GM12878 (cell line): Measurements from ENCODE around the gene BCAT1.

Experiments
- EP300 ChIP-seq, 2 experiments: fragments of 150-350 bp in 1 of 2; IDR thresholded peaks; 2 replicates each; pipeline ENCODE4 v1.6.1; 2011 to 2012; ENCODE audit warnings: low read depth in 2 of 2, low read length in 2 of 2, borderline replicate concordance in 1 of 2, improper control_type of control experiment in 1 of 2, inconsistent platforms in 1 of 2; ENCODE audit not compliant: control insufficient read depth in 1 of 2
- EZH2 ChIP-seq: IDR thresholded peaks from 2 replicates; pipeline ENCODE4 v1.6.1; 2012; ENCODE audit warnings: low read depth, mild to moderate bottlenecking, control low read depth, inconsistent platforms, low read length, borderline replicate concordance; ENCODE audit not compliant: control insufficient read depth
- FOXM1 ChIP-seq: IDR thresholded peaks from 2 replicates; pipeline ENCODE4 v1.6.1; 2012; ENCODE audit warnings: low read depth, mild to moderate bottlenecking, inconsistent platforms, low read length, moderate library complexity
- MAX ChIP-seq: IDR thresholded peaks from 2 replicates; pipeline ENCODE4 v1.6.1; 2012; ENCODE audit warnings: low read depth, low read length, improper control_type of control experiment
- POLR2AphosphoS5 ChIP-seq: IDR thresholded peaks from 2 replicates; pipeline ENCODE4 v1.6.1; 2011; ENCODE audit warnings: mild to moderate bottlenecking, low read length, inconsistent platforms
- REST ChIP-seq: IDR thresholded peaks from 2 replicates; pipeline ENCODE4 v1.6.1; 2012; ENCODE audit warnings: mild to moderate bottlenecking, low read depth, low read length
- SIN3A ChIP-seq: IDR thresholded peaks from 2 replicates; pipeline ENCODE4 v1.6.1; 2012; ENCODE audit warnings: low read depth, low read length, improper control_type of control experiment
- TF ChIP-seq, protein P1 (sequence below), 3 experiments: IDR thresholded peaks in 2 of 3; conservative IDR thresholded peaks in 1 of 3; 2 replicates each; pipeline ENCODE4 v1.5.1; 2011; ENCODE audit warnings: low read depth in 3 of 3, low read length in 3 of 3, mild to moderate bottlenecking in 3 of 3, control low read depth in 2 of 3, moderate library complexity in 2 of 3, inconsistent platforms in 1 of 3, mixed read lengths in 1 of 3; ENCODE audit not compliant: control insufficient read depth in 2 of 3, insufficient read depth in 1 of 3; ENCODE audit errors: extremely low read depth in 1 of 3
- TF ChIP-seq, protein P2 (sequence below): fragments of 450-650 bp; formaldehyde crosslinking; IDR thresholded peaks from 2 replicates; pipeline ENCODE4 v1.4.0; 2022; ENCODE audit warnings: mild to moderate bottlenecking, moderate library complexity
- TF ChIP-seq, protein P3 (sequence below): IDR thresholded peaks from 2 replicates; pipeline ENCODE4 v1.6.1; 2012; ENCODE audit warnings: low read depth, low read length, improper control_type of control experiment

DNA sequence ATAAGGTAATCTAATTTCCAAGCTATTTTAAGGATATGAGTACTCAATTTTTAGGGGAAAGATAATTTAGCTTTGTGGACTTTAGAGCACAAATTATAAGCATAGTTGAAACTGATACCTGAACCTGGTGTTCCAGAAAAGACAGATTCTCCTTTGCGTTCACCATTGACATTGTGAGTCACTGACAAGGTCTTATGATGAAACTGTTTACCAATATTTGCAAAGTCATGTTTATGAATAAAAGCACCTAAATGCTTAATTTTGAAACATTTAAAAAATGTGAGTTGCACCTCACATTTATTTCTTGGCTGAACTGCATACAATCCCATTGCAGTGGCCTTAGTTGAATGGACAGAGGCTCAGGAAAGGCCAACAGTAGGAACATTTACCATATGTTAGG is 3.9 kb downstream of the BCAT1 start:
- no peak for TF ChIP-seq SIN3A
- no peak for TF ChIP-seq MAX
- no peak for TF ChIP-seq REST
- TF ChIP-seq FOXM1, result no peak
- TF ChIP-seq, protein P1, sequence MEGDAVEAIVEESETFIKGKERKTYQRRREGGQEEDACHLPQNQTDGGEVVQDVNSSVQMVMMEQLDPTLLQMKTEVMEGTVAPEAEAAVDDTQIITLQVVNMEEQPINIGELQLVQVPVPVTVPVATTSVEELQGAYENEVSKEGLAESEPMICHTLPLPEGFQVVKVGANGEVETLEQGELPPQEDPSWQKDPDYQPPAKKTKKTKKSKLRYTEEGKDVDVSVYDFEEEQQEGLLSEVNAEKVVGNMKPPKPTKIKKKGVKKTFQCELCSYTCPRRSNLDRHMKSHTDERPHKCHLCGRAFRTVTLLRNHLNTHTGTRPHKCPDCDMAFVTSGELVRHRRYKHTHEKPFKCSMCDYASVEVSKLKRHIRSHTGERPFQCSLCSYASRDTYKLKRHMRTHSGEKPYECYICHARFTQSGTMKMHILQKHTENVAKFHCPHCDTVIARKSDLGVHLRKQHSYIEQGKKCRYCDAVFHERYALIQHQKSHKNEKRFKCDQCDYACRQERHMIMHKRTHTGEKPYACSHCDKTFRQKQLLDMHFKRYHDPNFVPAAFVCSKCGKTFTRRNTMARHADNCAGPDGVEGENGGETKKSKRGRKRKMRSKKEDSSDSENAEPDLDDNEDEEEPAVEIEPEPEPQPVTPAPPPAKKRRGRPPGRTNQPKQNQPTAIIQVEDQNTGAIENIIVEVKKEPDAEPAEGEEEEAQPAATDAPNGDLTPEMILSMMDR (IDR thresholded peaks at IDR 0.05 in 2 of 3, conservative IDR thresholded peaks at IDR 0.05 in 1 of 3; ENCODE audit: control insufficient read depth in 2 of 3, extremely low read depth in 1 of 3, insufficient read depth in 1 of 3, low read depth in 3 of 3, low read length in 3 of 3), result no peak
- TF ChIP-seq POLR2AphosphoS5, result no peak
- TF ChIP-seq EZH2, result no peak
- TF ChIP-seq EP300 (IDR thresholded peaks at IDR 0.05; ENCODE audit: borderline replicate concordance in 1 of 2, control insufficient read depth in 1 of 2, low read depth in 2 of 2, low read length in 2 of 2), result no peak
- TF ChIP-seq, protein P2, sequence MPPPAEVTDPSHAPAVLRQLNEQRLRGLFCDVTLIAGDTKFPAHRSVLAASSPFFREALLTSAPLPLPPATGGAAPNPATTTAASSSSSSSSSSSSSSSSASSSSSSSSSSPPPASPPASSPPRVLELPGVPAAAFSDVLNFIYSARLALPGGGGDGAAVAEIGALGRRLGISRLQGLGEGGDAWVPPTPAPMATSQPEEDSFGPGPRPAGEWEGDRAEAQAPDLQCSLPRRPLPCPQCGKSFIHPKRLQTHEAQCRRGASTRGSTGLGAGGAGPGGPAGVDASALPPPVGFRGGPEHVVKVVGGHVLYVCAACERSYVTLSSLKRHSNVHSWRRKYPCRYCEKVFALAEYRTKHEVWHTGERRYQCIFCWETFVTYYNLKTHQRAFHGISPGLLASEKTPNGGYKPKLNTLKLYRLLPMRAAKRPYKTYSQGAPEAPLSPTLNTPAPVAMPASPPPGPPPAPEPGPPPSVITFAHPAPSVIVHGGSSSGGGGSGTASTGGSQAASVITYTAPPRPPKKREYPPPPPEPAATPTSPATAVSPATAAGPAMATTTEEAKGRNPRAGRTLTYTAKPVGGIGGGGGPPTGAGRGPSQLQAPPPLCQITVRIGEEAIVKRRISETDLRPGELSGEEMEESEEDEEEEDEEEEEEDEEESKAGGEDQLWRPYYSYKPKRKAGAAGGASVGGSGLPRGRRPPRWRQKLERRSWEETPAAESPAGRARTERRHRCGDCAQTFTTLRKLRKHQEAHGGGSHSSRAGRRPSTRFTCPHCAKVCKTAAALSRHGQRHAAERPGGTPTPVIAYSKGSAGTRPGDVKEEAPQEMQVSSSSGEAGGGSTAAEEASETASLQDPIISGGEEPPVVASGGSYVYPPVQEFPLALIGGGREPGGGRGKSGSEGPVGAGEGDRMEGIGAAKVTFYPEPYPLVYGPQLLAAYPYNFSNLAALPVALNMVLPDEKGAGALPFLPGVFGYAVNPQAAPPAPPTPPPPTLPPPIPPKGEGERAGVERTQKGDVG (CRISPR knock-in tag), result no peak
- TF ChIP-seq, protein P3, sequence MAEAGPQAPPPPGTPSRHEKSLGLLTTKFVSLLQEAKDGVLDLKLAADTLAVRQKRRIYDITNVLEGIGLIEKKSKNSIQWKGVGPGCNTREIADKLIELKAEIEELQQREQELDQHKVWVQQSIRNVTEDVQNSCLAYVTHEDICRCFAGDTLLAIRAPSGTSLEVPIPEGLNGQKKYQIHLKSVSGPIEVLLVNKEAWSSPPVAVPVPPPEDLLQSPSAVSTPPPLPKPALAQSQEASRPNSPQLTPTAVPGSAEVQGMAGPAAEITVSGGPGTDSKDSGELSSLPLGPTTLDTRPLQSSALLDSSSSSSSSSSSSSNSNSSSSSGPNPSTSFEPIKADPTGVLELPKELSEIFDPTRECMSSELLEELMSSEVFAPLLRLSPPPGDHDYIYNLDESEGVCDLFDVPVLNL, result no peak
